Measurements from ENCODE around the gene CTDNEP1. TPM values are rescaled to one million over a fixed set of nuclear protein-coding genes. Genes with fewer than 3 reads are reported as not detected.

CTDNEP1 gene
- polyA plus RNA-seq, 1 of the 3 experiments (the other 2 are of a cell fraction): 111 TPM

DNA sequence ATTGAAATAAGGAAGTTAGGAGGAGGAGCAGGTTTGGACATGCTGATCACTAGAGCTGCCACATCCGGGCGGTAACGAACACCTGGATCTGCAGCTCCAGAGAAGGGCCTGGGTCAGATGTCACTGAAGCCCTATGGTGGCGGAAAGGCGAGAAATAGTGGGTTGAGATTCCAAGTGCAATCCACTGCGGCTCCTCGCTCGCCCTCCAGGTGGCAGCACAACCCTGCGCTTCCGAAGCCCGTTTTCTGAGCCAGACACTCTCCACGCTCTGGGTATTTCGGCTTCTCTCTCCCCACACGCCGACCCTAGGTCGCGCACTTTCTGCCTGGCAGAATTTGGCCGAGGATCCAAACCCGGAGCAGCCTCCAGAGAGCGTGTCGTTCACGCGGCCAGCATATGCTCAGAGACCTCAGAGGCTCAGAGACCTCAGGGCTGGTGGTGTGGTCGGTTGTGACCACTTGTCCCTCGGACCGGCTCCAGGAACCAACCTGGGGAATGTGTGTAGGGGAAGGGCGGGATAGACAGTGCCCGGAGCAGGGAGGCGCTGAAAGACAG lies 29.1 kb upstream of the CTDNEP1 start (continued):
- TF ChIP-seq, protein P1, sequence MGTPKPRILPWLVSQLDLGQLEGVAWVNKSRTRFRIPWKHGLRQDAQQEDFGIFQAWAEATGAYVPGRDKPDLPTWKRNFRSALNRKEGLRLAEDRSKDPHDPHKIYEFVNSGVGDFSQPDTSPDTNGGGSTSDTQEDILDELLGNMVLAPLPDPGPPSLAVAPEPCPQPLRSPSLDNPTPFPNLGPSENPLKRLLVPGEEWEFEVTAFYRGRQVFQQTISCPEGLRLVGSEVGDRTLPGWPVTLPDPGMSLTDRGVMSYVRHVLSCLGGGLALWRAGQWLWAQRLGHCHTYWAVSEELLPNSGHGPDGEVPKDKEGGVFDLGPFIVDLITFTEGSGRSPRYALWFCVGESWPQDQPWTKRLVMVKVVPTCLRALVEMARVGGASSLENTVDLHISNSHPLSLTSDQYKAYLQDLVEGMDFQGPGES (IDR thresholded peaks at IDR 0.05; ENCODE audit: low read depth, low read length): no peak
- no peak for TF ChIP-seq ELF1 (IDR thresholded peaks at IDR 0.05)
- TF ChIP-seq GABPA (IDR thresholded peaks at IDR 0.05; ENCODE audit: low read depth): no peak
- TF ChIP-seq SIN3A (IDR thresholded peaks at IDR 0.05; ENCODE audit: borderline replicate concordance, low read depth, low read length): no peak
- peak; percentile 68; the same call in 1 of the 2 replicates for TF ChIP-seq MAX (IDR thresholded peaks at IDR 0.05; ENCODE audit: low read depth)
- no peak for TF ChIP-seq RFX5 (IDR thresholded peaks at IDR 0.05; ENCODE audit: low read length)
- no peak for TF ChIP-seq EP300 (IDR thresholded peaks at IDR 0.05; ENCODE audit: borderline replicate concordance in 1 of 2, low read depth in 1 of 2, low read length in 1 of 2)
- TF ChIP-seq SMC3 (IDR thresholded peaks at IDR 0.05; ENCODE audit: low read depth, low read length): peak; percentile 91
- no peak for TF ChIP-seq PBX3 (IDR thresholded peaks at IDR 0.05)
- no peak for TF ChIP-seq JUND (IDR thresholded peaks at IDR 0.05)
- 0 out of 2 replicates have a peak, but pooled peaks have one; percentile 27 for TF ChIP-seq NRF1 (IDR thresholded peaks at IDR 0.05; ENCODE audit: low read depth, low read length)
- TF ChIP-seq REST (IDR thresholded peaks at IDR 0.05; ENCODE audit: low read depth, low read length): no peak
- peak; percentile 72 for TF ChIP-seq CTCF (IDR thresholded peaks at IDR 0.05)
- TF ChIP-seq MXI1 (IDR thresholded peaks at IDR 0.05; ENCODE audit: low read depth, low read length): peak; percentile 84
- no peak for TF ChIP-seq YY1 (IDR thresholded peaks at IDR 0.05; ENCODE audit: low read depth)
- no peak for TF ChIP-seq GATA2 (CRISPR knock-in tag; IDR thresholded peaks at IDR 0.05)
- no peak for TF ChIP-seq EZH2phosphoT487 (IDR thresholded peaks at IDR 0.05; ENCODE audit: borderline replicate concordance, low read depth)
- TF ChIP-seq USF1 (IDR thresholded peaks at IDR 0.05; ENCODE audit: borderline replicate concordance, low read depth): no peak
- peak; percentile 93 for TF ChIP-seq RAD21 (IDR thresholded peaks at IDR 0.05; ENCODE audit: low read length)
